CD4-positive, alpha-beta T cell treated with Interleukin-21 for 1 hour (primary cell): Measurements from ENCODE around the gene EPB42.
A peak's percentile ranks its signal among the peaks of the same experiment; 100 is the strongest.
"Not testable (repeated sequence)": the region's sequence is repeated elsewhere in the genome, so short reads cannot be mapped to it uniquely, and the experiment has no call there.

Experiments
- DNase-seq: peaks from one replicate; pipeline ENCODE4 v3.0.0-alpha.2; 2020

Gene EPB42

GRCh38 chr15:43239732-43240491 lies 19.1 kb upstream of the EPB42 start:
- DNase-seq, result no peak

GRCh38 chr15:43238671-43239131 lies 17.9 kb upstream of the EPB42 start:
- DNase-seq, result no peak

GRCh38 chr15:43237842-43238470 lies 17.1 kb upstream of the EPB42 start:
- DNase-seq, result no peak

- DNase-seq, result no peak
Measured at GRCh38 chr15:43235536-43235935, 14.7 kb upstream of the EPB42 start.

GRCh38 chr15:43232289-43232874 lies 11.6 kb upstream of the EPB42 start:
- DNase-seq, result no peak

- DNase-seq, result no peak
Measured at GRCh38 chr15:43230640-43231115, 9.9 kb upstream of the EPB42 start.

- DNase-seq, result no peak
Measured at GRCh38 chr15:43229977-43230376, 9.2 kb upstream of the EPB42 start.

GRCh38 chr15:43226436-43227305 lies 5.9 kb upstream of the EPB42 start:
- DNase-seq, result no peak

GRCh38 chr15:43225950-43226255 lies 5.1 kb upstream of the EPB42 start:
- DNase-seq, result not testable (repeated sequence)

GRCh38 chr15:43225201-43225949 lies 4.6 kb upstream of the EPB42 start:
- peak; percentile 62 for DNase-seq

GRCh38 chr15:43221422-43221821 lies 604 bp upstream of the EPB42 start:
- no peak for DNase-seq

- no peak for DNase-seq
Measured at GRCh38 chr15:43219929-43220928, 589 bp downstream of the EPB42 start.

GRCh38 chr15:43218908-43219706 lies 1.7 kb downstream of the EPB42 start:
- no peak for DNase-seq

- no peak for DNase-seq
Measured at GRCh38 chr15:43215961-43216360, 4.9 kb downstream of the EPB42 start.

GRCh38 chr15:43214592-43215295 lies 6.1 kb downstream of the EPB42 start:
- DNase-seq, result no peak

GRCh38 chr15:43214169-43214568 lies 6.6 kb downstream of the EPB42 start:
- no peak for DNase-seq

- DNase-seq, result no peak
Measured at GRCh38 chr15:43213466-43213865, 7.4 kb downstream of the EPB42 start.

GRCh38 chr15:43212951-43213350 lies 7.9 kb downstream of the EPB42 start:
- DNase-seq, result no peak

- DNase-seq, result no peak
Measured at GRCh38 chr15:43212299-43212698, 8.5 kb downstream of the EPB42 start.
